IMR-90 (cell line): ENCODE data around the gene SRI. TPM values are rescaled to one million over a fixed set of nuclear protein-coding genes. Genes with fewer than 3 reads are reported as not detected.

Source experiments
- ATAC-seq: fragments of 200-7000 bp; cut with Tn5 transposase; 2 replicates; pipeline ENCODE4 v1.9.1; 2020; ENCODE audit warnings: low read depth, mild to moderate bottlenecking, moderate library complexity
- BruUV-seq: library from RNA; stranded (reverse); fragments of 400-500 nt; replicated peaks from 2 replicates; lab custom pipeline; 2021; lab: Mats Ljungman, UMichigan
- CTCF ChIA-PET: fragments of 300-600 bp; formaldehyde crosslinking; extraction: SDS; loops from one replicate; lab custom pipeline; 2021; ENCODE audit warnings: antibody characterized with exemption; lab: Yijun Ruan, JAX
- POLR2A ChIA-PET: fragments of 300-600 bp; sonication (Branson Sonifier 250); formaldehyde crosslinking; loops from one replicate; lab custom pipeline; 2022; ENCODE audit warnings: antibody characterized with exemption; ENCODE audit not compliant: unreplicated experiment; lab: Charles Lee
- DNase-seq: peaks from one replicate; pipeline ENCODE4 v3.0.0; 2013
- H2AFZ ChIP-seq: replicated peaks from 2 replicates; pipeline ENCODE3; 2013; ENCODE audit warnings: low read length, mild to moderate bottlenecking; ENCODE audit not compliant: poor library complexity
- H2AK5ac ChIP-seq: 2 replicates; pipeline ENCODE4 v1.6.1; 2013; ENCODE audit warnings: low read depth, low read length, inconsistent platforms
- H2AK9ac ChIP-seq: replicated peaks from 2 replicates; pipeline ENCODE3; 2013; ENCODE audit warnings: mild to moderate bottlenecking, low read depth, low read length, moderate library complexity; ENCODE audit not compliant: poor library complexity
- H2BK120ac ChIP-seq: 2 replicates; pipeline ENCODE4 v1.6.1; 2013; ENCODE audit warnings: low read depth, low read length, inconsistent platforms
- H2BK15ac ChIP-seq: 3 replicates; pipeline ENCODE4 v1.6.1; 2013; ENCODE audit warnings: low read depth, low read length, inconsistent platforms
- H2BK20ac ChIP-seq: 2 replicates; pipeline ENCODE4 v1.6.1; 2013; ENCODE audit warnings: low read depth, mild to moderate bottlenecking, inconsistent platforms, low read length, moderate library complexity
- H2BK5ac ChIP-seq: 2 replicates; pipeline ENCODE4 v1.6.1; 2013; ENCODE audit warnings: mild to moderate bottlenecking, low read depth, low read length, inconsistent platforms; ENCODE audit not compliant: poor library complexity, severe bottlenecking
- H3K14ac ChIP-seq: replicated peaks from 2 replicates; pipeline ENCODE4 v1.6.1; 2013; ENCODE audit warnings: low read depth, low read length, inconsistent platforms
- H3K18ac ChIP-seq: 2 replicates; pipeline ENCODE4 v1.6.1; 2013; ENCODE audit warnings: low read depth, low read length, control low read depth
- H3K23ac ChIP-seq: 2 replicates; pipeline ENCODE4 v1.6.1; 2013; ENCODE audit warnings: low read depth, low read length, inconsistent platforms
- H3K27ac ChIP-seq: 2 replicates; pipeline ENCODE4 v1.5.1; 2013; ENCODE audit warnings: mild to moderate bottlenecking, control low read depth, low read length; ENCODE audit not compliant: insufficient read depth
- H3K27me3 ChIP-seq: 2 replicates; pipeline ENCODE4 v1.6.1; 2013; ENCODE audit warnings: low read length; ENCODE audit not compliant: control insufficient read depth, insufficient read depth
- H3K36me3 ChIP-seq: 2 replicates; pipeline ENCODE4 v1.6.1; 2013; ENCODE audit warnings: low read length, mixed read lengths; ENCODE audit not compliant: control insufficient read depth, insufficient read depth
- H3K4ac ChIP-seq: 2 replicates; pipeline ENCODE4 v1.6.1; 2013; ENCODE audit warnings: low read depth, low read length, inconsistent platforms
- H3K4me1 ChIP-seq: 2 replicates; pipeline ENCODE4 v1.6.1; 2013; ENCODE audit warnings: low read length, mixed read lengths; ENCODE audit not compliant: control insufficient read depth, insufficient read depth
- H3K4me2 ChIP-seq: 2 replicates; pipeline ENCODE4 v1.6.1; 2013; ENCODE audit warnings: low read depth, mild to moderate bottlenecking, control low read depth, low read length, moderate library complexity
- H3K4me3 ChIP-seq: 2 replicates; pipeline ENCODE4 v1.5.1; 2013; ENCODE audit warnings: low read depth, mild to moderate bottlenecking, control low read depth, low read length, moderate library complexity; ENCODE audit not compliant: insufficient read depth
- H3K56ac ChIP-seq: 2 replicates; pipeline ENCODE4 v1.6.1; 2013; ENCODE audit warnings: low read length, inconsistent platforms; ENCODE audit not compliant: insufficient read depth; ENCODE audit errors: extremely low read depth
- H3K79me1 ChIP-seq, 2 experiments: 2 replicates each; pipeline ENCODE4 v1.6.1; 2013; ENCODE audit warnings: low read length in 2 of 2, inconsistent platforms in 1 of 2, low read depth in 1 of 2
- H3K9ac ChIP-seq: 2 replicates; pipeline ENCODE4 v1.6.1; 2013; ENCODE audit warnings: low read depth, low read length, control low read depth
- H3K9me1 ChIP-seq: 2 replicates; pipeline ENCODE4 v1.6.1; 2013; ENCODE audit warnings: low read length, inconsistent platforms; ENCODE audit not compliant: insufficient read depth
- H3K9me3 ChIP-seq: 2 replicates; pipeline ENCODE4 v1.6.1; 2013; ENCODE audit warnings: low read length; ENCODE audit not compliant: control insufficient read depth, insufficient read depth
- H4K20me1 ChIP-seq: 2 replicates; pipeline ENCODE4 v1.6.1; 2013; ENCODE audit warnings: low read length, inconsistent platforms; ENCODE audit not compliant: insufficient read depth
- H4K5ac ChIP-seq: 2 replicates; pipeline ENCODE4 v1.6.1; 2013; ENCODE audit warnings: mild to moderate bottlenecking, low read depth, low read length, control low read depth
- H4K8ac ChIP-seq, 2 experiments: 2 replicates each; pipeline ENCODE4 v1.6.1; 2013; ENCODE audit warnings: low read depth in 2 of 2, low read length in 2 of 2, control low read depth in 1 of 2, inconsistent platforms in 1 of 2
- H4K91ac ChIP-seq: 2 replicates; pipeline ENCODE4 v1.6.1; 2013; ENCODE audit warnings: low read depth, low read length, inconsistent platforms; ENCODE audit not compliant: insufficient read depth
- CHD1 ChIP-seq: IDR thresholded peaks from 2 replicates; pipeline ENCODE4 v1.6.1; 2012; ENCODE audit warnings: low read depth, low read length, improper control_type of control experiment
- FOS ChIP-seq: fragments of 150-350 bp; IDR thresholded peaks from 2 replicates; pipeline ENCODE4 v1.6.1; 2016; ENCODE audit warnings: low read depth, low read length
- MAZ ChIP-seq: IDR thresholded peaks from 2 replicates; pipeline ENCODE4 v1.6.1; 2012; ENCODE audit warnings: low read depth, mild to moderate bottlenecking, low read length, improper control_type of control experiment, moderate library complexity, borderline replicate concordance
- MXI1 ChIP-seq: IDR thresholded peaks from 2 replicates; pipeline ENCODE4 v1.6.1; 2012; ENCODE audit warnings: low read depth, mild to moderate bottlenecking, low read length, moderate library complexity, borderline replicate concordance
- NFE2L2 ChIP-seq: fragments of 150-350 bp; IDR thresholded peaks from 2 replicates; pipeline ENCODE4 v1.6.1; 2016; ENCODE audit warnings: low read depth, mild to moderate bottlenecking, low read length
- RAD21 ChIP-seq: IDR thresholded peaks from 2 replicates; pipeline ENCODE4 v1.6.1; 2012; ENCODE audit warnings: low read length, improper control_type of control experiment
- RCOR1 ChIP-seq: IDR thresholded peaks from 2 replicates; pipeline ENCODE4 v1.6.1; 2012; ENCODE audit warnings: mild to moderate bottlenecking, low read length, improper control_type of control experiment; ENCODE audit not compliant: insufficient replicate concordance
- RFX5 ChIP-seq: IDR thresholded peaks from 2 replicates; pipeline ENCODE4 v1.8.0; 2012; ENCODE audit warnings: low read depth, mild to moderate bottlenecking, low read length, moderate library complexity
- SMC3 ChIP-seq: fragments of 150-350 bp; IDR thresholded peaks from 2 replicates; pipeline ENCODE4 v1.6.1; 2016; ENCODE audit warnings: low read depth, mild to moderate bottlenecking, antibody characterized with exemption, low read length, moderate library complexity
- WGBS, 2 experiments: methylation state at CpG; one replicate each; pipeline versions ENCODE4 v1.1.5 to v1.1.7; 2013; ENCODE audit warnings: missing lambda C conversion rate in 2 of 2; ENCODE audit not compliant: insufficient read length in 1 of 2; ENCODE audit errors: extremely low coverage in 2 of 2; 5-methylcytosine and 5-hydroxymethylcytosine counted together
- dilution Hi-C: fragments of 300-500 bp; cut with HindIII; formaldehyde crosslinking; loops from one replicate; pipeline ENCODE4 v1.14.3; 2018; ENCODE audit warnings: low sequenced_read_pairs; ENCODE audit not compliant: unreplicated experiment
- in situ Hi-C: fragments of 300-500 bp; cut with MboI; formaldehyde crosslinking; loops from 3 replicates; pipeline ENCODE4 v1.14.3; 2019; ENCODE audit warnings: low sequenced_read_pairs, inconsistent platforms, mixed read lengths
- intact Hi-C: fragments of 100-400 bp; cut with micrococcal nuclease; formaldehyde crosslinking; loops from 2 replicates; pipeline ENCODE4 v1.10.0; 2022
- polyA plus RNA-seq, 3 experiments: library from polyadenylated mRNA; depleted of rRNA; stranded (reverse); fragments of >200 nt; gene quantifications; 2 replicates each; pipeline ENCODE4 v1.2.3, GENCODE V29; 2012; ENCODE audit warnings: low replicate concordance in 1 of 3
- total RNA-seq: library from RNA; depleted of rRNA; stranded (reverse); fragments of >200 nt; gene quantifications from 2 replicates; pipeline ENCODE4 v1.2.3, GENCODE V29; 2012
- TF ChIP-seq, protein P1 (sequence below): conservative IDR thresholded peaks from 2 replicates; pipeline ENCODE4 v1.5.1; 2012; ENCODE audit warnings: mild to moderate bottlenecking, low read depth, low read length, improper control_type of control experiment

SRI gene
- total and polyA plus RNA-seq, 2 of the 4 experiments (the other 2 are of a cell fraction) = 83.3 to 115 TPM

DNA sequence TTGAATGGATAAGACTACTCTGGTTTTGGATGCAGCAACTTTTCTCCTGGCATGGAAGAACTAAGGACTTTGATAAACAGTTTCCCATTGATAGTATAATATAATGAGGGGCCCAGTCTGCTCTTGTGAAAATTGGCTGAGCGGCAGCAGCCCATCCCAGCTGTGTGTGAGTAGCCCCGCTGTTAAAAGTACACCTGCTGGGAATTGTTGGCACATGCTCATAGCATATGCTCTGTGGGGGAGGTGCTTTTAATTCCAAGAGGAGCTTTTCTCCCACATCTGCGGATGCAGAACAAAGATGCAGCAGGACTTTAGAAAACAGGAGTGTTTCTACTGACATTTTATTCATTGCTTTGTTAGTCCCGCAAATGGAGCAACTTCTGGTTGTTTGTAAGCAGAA, 19.0 kb downstream of the SRI start:
- Histone ChIP-seq H3K18ac (no peak overlapping the region), H3K9me3 (no peaks in the 10 kb centered on the region), H3K56ac (no peak overlapping the region), H2BK120ac (no peak overlapping the region), H2AK9ac (no peak overlapping the region), H4K8ac (no peak overlapping the region), H3K36me3 (peaks cover 19% of the 10 kb centered on the region), H4K91ac (no peak overlapping the region), H3K27me3 (no peaks in the 10 kb centered on the region), H3K79me1 (no peaks in the 10 kb centered on the region), H3K27ac (no peak overlapping the region), H3K4me1 (no peaks in the 10 kb centered on the region), H2AK5ac (no peak overlapping the region), H4K20me1 (no peaks in the 10 kb centered on the region), H3K14ac (no peak overlapping the region), H2BK20ac (no peak overlapping the region), H4K5ac (no peak overlapping the region), H2BK5ac (no peak overlapping the region), H3K4ac (no peak overlapping the region), H3K23ac (no peak overlapping the region), H3K4me3 (no peak overlapping the region), H3K4me2 (no peak overlapping the region), H3K9ac (no peak overlapping the region), H2BK15ac (no peak overlapping the region), H3K9me1 (no peaks in the 10 kb centered on the region), H2AFZ (no peak overlapping the region)
- WGBS, 2 experiments = no CpG with 5 or more reads among the region's 4 CpGs
- in situ Hi-C loops = no loop called here
- POLR2A ChIA-PET = no interaction called here
- dilution Hi-C loops = no loop called here
- BruUV-seq = no TSS peak
- no peak for DNase-seq
- intact Hi-C loops = no loop called here
- ATAC-seq = no peak
- CTCF ChIA-PET = no interaction called here
- TF ChIP-seq, protein P1, sequence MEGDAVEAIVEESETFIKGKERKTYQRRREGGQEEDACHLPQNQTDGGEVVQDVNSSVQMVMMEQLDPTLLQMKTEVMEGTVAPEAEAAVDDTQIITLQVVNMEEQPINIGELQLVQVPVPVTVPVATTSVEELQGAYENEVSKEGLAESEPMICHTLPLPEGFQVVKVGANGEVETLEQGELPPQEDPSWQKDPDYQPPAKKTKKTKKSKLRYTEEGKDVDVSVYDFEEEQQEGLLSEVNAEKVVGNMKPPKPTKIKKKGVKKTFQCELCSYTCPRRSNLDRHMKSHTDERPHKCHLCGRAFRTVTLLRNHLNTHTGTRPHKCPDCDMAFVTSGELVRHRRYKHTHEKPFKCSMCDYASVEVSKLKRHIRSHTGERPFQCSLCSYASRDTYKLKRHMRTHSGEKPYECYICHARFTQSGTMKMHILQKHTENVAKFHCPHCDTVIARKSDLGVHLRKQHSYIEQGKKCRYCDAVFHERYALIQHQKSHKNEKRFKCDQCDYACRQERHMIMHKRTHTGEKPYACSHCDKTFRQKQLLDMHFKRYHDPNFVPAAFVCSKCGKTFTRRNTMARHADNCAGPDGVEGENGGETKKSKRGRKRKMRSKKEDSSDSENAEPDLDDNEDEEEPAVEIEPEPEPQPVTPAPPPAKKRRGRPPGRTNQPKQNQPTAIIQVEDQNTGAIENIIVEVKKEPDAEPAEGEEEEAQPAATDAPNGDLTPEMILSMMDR = no peak
- TF ChIP-seq CHD1 = no peak
- TF ChIP-seq RFX5 = no peak
- no peak for TF ChIP-seq FOS
- no peak for TF ChIP-seq SMC3
- no peak for TF ChIP-seq RCOR1
- no peak for TF ChIP-seq MAZ
- TF ChIP-seq MXI1 = no peak
- TF ChIP-seq NFE2L2 = no peak
- TF ChIP-seq RAD21 = no peak
